ENCODE results near the gene EHMT1.

Gene EHMT1

GRCh38 chr9:137574192-137574591 lies 44.6 kb upstream of the EHMT1 start:
- Histone ChIP-seq H3K27me3 (ENCODE audit: insufficient read depth, low read length) (no peaks in the 10 kb centered on the region), H3F3A (ENCODE audit: insufficient read depth, low read length) (no peaks in the 10 kb centered on the region), H3K27ac (ENCODE audit: low read depth, low read length, poor library complexity, severe bottlenecking) (no peak overlapping the region), H3K4me1 (ENCODE audit: insufficient read depth, low read length, severe bottlenecking) (peaks cover 35% of the 10 kb centered on the region), H3K9me2 (ENCODE audit: low read depth, low read length) (no peaks in the 10 kb centered on the region), H4K20me1 (ENCODE audit: insufficient read depth, low read length) (no peaks in the 10 kb centered on the region), H3K9ac (ENCODE audit: low read length) (no peak overlapping the region), H3K79me2 (ENCODE audit: insufficient read depth, low read length) (peaks cover 15% of the 10 kb centered on the region), H3K36me3 (ENCODE audit: insufficient read depth, low read length) (peaks cover 51% of the 10 kb centered on the region), H3K4me2 (ENCODE audit: low read length) (no peak overlapping the region), H2AFZ (ENCODE audit: low read length) (no peak overlapping the region), H3K9me3 (ENCODE audit: low read length) (no peaks in the 10 kb centered on the region), H3K4me3 (ENCODE audit: low read depth, low read length, poor library complexity, severe bottlenecking) (no peak overlapping the region)
- TF ChIP-seq EZH2 (IDR thresholded peaks at IDR 0.05; ENCODE audit: borderline replicate concordance, low read length), result no peak
- TF ChIP-seq CTCF (IDR thresholded peaks at IDR 0.05; ENCODE audit: low read length), result no peak

GRCh38 chr9:137575364-137575715 lies 43.5 kb upstream of the EHMT1 start:
- Histone ChIP-seq H3K36me3 (ENCODE audit: insufficient read depth, low read length) (peaks cover 41% of the 10 kb centered on the region), H3K9me3 (ENCODE audit: low read length) (no peaks in the 10 kb centered on the region), H3K27ac (ENCODE audit: low read depth, low read length, poor library complexity, severe bottlenecking) (peak overlapping the region; percentile 79), H3K79me2 (ENCODE audit: insufficient read depth, low read length) (peaks cover 15% of the 10 kb centered on the region), H3K27me3 (ENCODE audit: insufficient read depth, low read length) (no peaks in the 10 kb centered on the region), H2AFZ (ENCODE audit: low read length) (no peak overlapping the region), H3K4me1 (ENCODE audit: insufficient read depth, low read length, severe bottlenecking) (peaks cover 43% of the 10 kb centered on the region), H3K9ac (ENCODE audit: low read length) (no peak overlapping the region; the same call in 1 of the 2 replicates), H3K9me2 (ENCODE audit: low read depth, low read length) (no peaks in the 10 kb centered on the region), H4K20me1 (ENCODE audit: insufficient read depth, low read length) (no peaks in the 10 kb centered on the region), H3K4me3 (ENCODE audit: low read depth, low read length, poor library complexity, severe bottlenecking) (no peak overlapping the region), H3K4me2 (ENCODE audit: low read length) (peak overlapping the region; percentile 95; the same call in 1 of the 2 replicates), H3F3A (ENCODE audit: insufficient read depth, low read length) (no peaks in the 10 kb centered on the region)
- TF ChIP-seq CTCF (IDR thresholded peaks at IDR 0.05; ENCODE audit: low read length), result no peak
- TF ChIP-seq EZH2 (IDR thresholded peaks at IDR 0.05; ENCODE audit: borderline replicate concordance, low read length), result no peak

- Histone ChIP-seq H3K9ac (ENCODE audit: low read length) (no peak overlapping the region), H3F3A (ENCODE audit: insufficient read depth, low read length) (no peaks in the 10 kb centered on the region), H3K9me2 (ENCODE audit: low read depth, low read length) (no peaks in the 10 kb centered on the region), H4K20me1 (ENCODE audit: insufficient read depth, low read length) (no peaks in the 10 kb centered on the region), H3K27ac (ENCODE audit: low read depth, low read length, poor library complexity, severe bottlenecking) (peak overlapping the region; percentile 79), H3K27me3 (ENCODE audit: insufficient read depth, low read length) (no peaks in the 10 kb centered on the region), H3K4me1 (ENCODE audit: insufficient read depth, low read length, severe bottlenecking) (peaks cover 48% of the 10 kb centered on the region), H3K79me2 (ENCODE audit: insufficient read depth, low read length) (peaks cover 15% of the 10 kb centered on the region), H3K36me3 (ENCODE audit: insufficient read depth, low read length) (peaks cover 38% of the 10 kb centered on the region), H3K4me3 (ENCODE audit: low read depth, low read length, poor library complexity, severe bottlenecking) (peak overlapping the region; percentile 99), H3K9me3 (ENCODE audit: low read length) (no peaks in the 10 kb centered on the region), H3K4me2 (ENCODE audit: low read length) (peak overlapping the region; percentile 95), H2AFZ (ENCODE audit: low read length) (no peak overlapping the region)
- peak; percentile 39; the same call in 1 of the 2 replicates for TF ChIP-seq CTCF (IDR thresholded peaks at IDR 0.05; ENCODE audit: low read length)
- no peak for TF ChIP-seq EZH2 (IDR thresholded peaks at IDR 0.05; ENCODE audit: borderline replicate concordance, low read length)
These were observed 42.9 kb upstream of the EHMT1 start for GRCh38 chr9:137575716-137576411.

Measured in OCI-LY1 (cell line).